Activated CD4-positive, alpha-beta T cell treated with anti-CD3 and anti-CD28 coated beads, Interleukin-2, Interleukin-4, amounts not matched to agents 100 ng/mL and 50 ng/mL, durations not matched to agents 16 hours and 8 hours (primary cell): Measurements from ENCODE around the gene PTP4A1.
"Not testable (repeated sequence)": the region's sequence is repeated elsewhere in the genome, so short reads cannot be mapped to it uniquely, and the experiment has no call there.

Experiments
- DNase-seq: peaks from one replicate; pipeline ENCODE4 v3.0.0-alpha.2; 2020; ENCODE audit warnings: low spot score

PTP4A1 gene

DNA sequence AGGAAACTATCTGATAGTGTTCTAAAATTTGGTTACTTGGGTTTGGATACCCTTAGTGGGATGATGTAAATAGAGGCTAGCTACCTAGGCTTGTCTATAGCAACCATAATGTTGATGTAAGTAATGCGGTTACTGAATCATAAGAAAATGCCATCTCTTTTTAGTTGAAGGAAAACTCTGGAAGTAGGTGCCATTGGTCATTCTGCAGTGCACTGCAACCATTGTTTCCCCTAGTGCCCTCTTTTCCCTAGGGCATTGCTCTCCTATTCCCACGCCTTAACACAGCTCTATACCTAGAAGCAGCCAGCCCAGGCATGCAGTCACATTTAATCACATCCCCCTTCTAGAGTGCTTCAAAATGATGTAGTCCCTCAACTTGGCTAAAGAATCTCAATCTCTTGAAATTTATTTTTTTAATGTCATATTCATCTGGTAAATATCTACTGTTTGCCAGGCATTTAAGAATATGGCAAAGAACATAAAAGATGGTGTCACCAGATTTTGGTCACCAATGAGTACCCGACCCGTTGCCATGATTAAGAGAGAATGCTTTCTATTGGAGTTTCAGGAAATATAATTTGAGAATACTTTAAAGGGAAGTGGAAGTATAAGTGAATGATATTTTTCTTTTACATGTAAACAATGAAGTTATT lies 10.4 kb downstream of the PTP4A1 start:
- no peak for DNase-seq

GRCh38 chr6:63584125-63584514 lies 11.8 kb downstream of the PTP4A1 start:
- no peak for DNase-seq

DNA sequence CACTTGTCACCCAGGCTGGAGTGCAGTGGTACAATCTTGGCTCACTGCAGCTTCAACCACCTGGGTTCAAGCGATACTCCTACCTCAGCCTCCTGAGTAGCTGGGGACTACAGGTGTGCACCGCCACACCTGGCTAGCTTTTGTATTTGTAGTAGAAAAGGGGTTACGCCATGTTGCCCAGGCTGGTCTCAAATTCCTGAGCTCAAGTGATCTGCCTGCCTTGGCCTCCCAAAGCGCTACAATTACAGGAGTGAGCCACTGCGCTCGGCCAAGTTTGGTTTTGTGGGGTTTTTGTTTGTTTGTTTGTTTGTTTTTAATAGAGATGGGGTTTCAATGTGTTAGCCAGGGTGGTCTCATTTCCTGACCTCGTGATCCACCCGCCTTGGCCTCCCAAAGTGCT lies 12.3 kb downstream of the PTP4A1 start:
- no peak for DNase-seq

GRCh38 chr6:63585652-63586051 lies 13.4 kb downstream of the PTP4A1 start:
- DNase-seq = not testable (repeated sequence)

DNA sequence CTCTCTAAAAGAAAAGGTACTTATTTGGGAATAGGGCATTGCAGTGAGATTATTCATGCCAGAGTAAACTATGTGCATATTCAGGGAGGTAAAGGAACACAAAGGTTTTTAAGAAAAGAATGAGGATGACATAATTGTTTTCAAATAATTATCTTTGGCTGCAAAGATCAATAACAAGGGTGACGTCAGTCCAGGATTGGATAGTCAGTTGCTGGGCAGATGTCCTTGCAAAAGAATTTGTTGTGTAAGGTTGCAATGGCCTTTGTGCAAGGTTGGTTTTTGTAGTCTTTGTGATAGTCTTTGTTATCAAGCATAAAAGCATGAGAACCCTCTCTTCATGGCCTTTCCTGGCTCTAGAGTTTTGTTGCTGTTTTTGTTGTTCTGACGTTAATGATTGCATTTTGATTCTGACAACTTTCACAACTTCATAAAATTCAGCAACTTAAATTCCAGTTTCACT lies 17.7 kb downstream of the PTP4A1 start:
- no peak for DNase-seq

DNA sequence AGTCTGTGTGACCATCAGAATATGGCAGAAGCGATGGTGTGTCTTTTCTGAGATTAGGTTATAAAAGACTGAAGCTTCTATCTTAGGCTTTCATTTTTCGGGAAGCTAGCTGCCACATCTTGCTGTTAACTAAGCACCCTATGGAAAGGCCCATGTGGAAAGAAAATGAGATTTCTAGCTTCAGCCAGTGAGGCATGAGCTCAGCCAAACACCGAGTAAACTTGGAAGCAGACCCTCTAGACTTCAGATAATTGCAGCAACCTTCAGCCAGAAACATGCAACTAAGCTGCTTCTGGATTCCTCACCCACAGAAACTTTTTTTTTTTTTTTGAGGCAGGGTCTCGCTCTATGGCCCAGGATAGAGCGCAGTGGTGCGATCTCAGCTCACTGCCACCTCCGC lies 20.6 kb downstream of the PTP4A1 start:
- DNase-seq = no peak

GRCh38 chr6:63597141-63598048 lies 25.1 kb downstream of the PTP4A1 start:
- DNase-seq = no peak

DNA sequence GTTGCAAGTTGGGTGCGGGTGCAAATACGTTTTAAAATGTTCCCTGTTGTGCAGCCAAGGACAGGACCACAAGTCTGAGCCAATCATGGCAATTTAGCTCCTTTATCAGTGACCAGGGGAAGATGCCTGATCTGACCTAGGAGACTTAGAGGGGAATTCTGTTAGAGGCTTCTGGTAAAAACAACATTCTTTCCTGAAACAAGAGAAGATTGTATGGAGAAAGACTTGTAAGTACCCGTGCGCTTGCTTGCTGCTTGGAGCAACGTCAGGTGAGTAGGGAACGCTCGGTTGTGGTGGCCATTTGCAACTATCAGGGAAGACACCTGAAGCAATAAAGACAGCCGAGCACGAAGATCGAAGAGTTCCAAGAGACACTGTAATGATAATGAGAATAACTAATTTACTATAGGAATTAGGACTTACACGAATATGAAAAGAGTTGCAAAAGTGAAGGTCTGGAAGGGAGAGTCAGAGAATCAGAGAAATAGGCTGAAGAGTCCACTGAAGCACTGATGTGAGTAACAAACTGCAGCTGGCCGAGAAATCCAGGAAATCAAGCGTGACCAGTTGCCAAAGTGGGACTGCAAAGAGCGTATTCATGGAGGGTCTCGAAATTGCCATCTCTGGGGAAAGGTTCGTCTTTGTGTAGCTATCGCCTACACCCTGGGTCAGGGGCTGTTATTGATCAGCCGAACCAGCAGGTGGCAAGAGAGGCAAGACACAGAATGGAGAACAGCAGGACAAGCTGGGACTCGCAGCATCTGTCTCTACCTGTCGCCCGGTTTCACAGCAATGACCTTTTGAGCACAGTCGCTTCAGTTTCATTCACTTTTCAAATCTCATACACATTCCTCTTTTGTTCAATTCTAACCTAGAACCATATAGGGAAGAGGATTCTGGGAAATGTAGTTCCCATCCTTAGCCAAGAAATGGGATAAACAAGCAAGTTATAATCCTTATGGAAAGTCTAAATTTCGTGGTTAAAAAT lies 26.1 kb downstream of the PTP4A1 start:
- DNase-seq = peak; percentile 79

DNA sequence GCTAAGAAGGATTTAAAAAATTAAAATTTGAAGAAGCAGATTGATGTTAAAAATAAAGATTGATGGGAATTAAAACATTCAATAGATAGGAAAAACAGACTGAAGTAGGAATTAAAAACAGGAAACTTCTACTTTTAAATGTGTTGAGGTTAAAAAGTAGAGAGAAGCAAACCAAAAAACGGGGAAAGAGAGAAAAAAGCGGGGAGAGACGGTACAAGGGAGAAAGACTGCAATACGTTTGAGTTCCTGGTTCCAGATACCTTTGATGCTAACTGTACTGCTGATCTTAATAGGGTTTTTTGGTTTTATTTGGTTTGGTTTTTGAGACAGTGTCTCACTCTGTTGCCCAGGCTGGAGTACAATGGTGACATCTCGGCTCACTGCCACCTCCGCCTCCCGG lies 27.0 kb downstream of the PTP4A1 start:
- no peak for DNase-seq

DNA sequence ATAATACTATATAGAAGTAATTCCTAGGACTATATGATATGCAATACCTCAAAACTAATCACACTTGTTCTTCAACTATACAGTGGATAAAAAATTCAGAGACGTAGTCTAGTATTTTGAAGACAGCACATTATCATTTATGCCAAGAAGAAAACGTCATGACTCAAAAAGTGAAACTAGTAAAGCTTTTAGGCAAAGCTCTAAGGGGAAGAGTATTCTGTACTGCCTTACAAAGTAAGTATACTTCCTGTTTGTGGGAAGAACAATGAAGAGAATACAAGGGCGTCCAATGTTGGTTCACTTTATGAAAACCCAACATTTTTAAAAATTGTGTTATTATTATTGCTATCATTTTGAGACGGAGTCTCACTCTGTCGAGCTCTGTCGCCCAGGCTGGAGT lies 27.9 kb downstream of the PTP4A1 start:
- no peak for DNase-seq

GRCh38 chr6:63609231-63609630 lies 37.0 kb downstream of the PTP4A1 start:
- DNase-seq = no peak

GRCh38 chr6:63610944-63611343 lies 38.7 kb downstream of the PTP4A1 start:
- DNase-seq = no peak

DNA sequence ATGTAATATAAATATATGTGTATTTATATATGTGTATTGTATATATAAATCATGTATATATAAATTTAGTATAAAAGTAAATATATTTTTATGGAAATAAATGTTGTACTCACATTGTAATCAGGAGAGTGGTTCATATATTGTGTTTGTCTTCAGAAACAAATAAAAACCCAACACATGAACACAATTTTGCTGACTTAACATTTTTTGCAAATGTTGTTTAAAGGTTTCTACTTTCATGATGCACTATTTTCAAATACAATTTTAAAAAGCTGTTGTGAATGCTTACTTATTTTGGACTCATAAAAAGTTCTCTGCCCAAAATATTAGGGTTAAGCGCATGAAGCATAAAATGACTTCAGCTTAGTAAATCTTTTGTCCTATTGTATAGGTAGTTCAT lies 39.3 kb downstream of the PTP4A1 start:
- DNase-seq = no peak

DNA sequence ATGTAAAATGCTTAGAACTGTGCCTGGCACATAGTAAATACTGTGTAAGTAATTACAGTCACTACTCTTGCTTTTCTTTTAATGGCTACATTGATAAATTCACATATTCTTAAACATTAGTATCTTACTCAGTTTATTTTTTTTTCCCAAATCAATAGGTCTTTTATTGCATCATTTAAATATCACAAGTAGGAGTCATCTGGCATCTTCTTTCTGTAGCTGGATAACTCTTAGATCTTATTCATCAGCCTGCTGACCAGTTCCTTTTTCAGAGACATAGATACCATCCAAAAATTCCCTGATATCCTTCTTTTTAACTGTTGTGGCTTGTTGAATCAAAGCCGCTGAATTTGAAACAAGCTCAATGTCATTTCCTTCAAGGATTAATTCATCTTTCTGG lies 43.3 kb downstream of the PTP4A1 start:
- DNase-seq = no peak
